ENCODE data around the gene MLLT1. TPM values are rescaled to one million over a fixed set of nuclear protein-coding genes. Genes with fewer than 3 reads are reported as not detected.
A peak's percentile ranks its signal among the peaks of the same experiment; 100 is the strongest.

Gene MLLT1
- total and polyA plus RNA-seq, 2 donors (not counting 1 experiment from before 2014, with no cell fraction given) = 6.4 to 13.7 TPM

DNA sequence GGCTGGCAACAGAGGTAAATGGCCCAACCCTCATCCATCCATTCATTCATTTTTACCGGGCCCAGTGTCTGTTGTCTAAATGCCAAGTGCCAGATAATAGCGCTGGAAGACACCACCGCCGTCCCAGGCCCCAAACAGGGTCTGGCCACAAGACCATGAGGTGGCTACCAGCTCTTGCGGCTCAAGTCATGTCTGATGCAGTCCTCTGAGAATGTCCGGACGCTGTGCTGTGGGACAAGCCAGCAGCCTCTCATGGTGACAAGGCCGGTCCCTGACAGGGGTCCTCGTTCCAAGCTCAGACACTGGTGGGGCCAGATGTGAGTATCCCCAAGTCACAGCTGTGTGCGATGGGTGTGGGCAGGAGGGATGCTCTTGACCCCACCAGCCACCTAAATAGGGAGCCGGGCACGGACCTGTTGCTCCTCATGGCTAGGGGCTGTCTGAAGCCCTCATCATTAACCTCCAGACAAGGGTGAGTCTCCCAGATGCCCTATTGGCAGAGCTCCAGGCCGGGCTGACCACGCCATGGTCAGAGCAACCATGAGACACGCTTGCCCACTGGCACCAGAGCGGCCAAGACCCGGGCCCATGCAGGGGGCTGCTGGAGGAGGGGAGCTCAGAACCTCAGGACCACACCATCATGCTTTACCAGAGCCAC lies 58.4 kb downstream of the MLLT1 start:
- TF ChIP-seq EZH2 (IDR thresholded peaks at IDR 0.05; ENCODE audit: low read length, missing control alignments) = no peak
- TF ChIP-seq, protein P1, sequence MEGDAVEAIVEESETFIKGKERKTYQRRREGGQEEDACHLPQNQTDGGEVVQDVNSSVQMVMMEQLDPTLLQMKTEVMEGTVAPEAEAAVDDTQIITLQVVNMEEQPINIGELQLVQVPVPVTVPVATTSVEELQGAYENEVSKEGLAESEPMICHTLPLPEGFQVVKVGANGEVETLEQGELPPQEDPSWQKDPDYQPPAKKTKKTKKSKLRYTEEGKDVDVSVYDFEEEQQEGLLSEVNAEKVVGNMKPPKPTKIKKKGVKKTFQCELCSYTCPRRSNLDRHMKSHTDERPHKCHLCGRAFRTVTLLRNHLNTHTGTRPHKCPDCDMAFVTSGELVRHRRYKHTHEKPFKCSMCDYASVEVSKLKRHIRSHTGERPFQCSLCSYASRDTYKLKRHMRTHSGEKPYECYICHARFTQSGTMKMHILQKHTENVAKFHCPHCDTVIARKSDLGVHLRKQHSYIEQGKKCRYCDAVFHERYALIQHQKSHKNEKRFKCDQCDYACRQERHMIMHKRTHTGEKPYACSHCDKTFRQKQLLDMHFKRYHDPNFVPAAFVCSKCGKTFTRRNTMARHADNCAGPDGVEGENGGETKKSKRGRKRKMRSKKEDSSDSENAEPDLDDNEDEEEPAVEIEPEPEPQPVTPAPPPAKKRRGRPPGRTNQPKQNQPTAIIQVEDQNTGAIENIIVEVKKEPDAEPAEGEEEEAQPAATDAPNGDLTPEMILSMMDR (conservative IDR thresholded peaks at IDR 0.05 in 1 of 2, IDR thresholded peaks at IDR 0.05 in 1 of 2; ENCODE audit: low read depth in 1 of 2, low read length in 2 of 2) = no peak
- no peak overlapping the region for H3K4me2 ChIP-seq (ENCODE audit: extremely low read depth, insufficient read depth, low read length)
- no peaks in the 10 kb centered on the region for H3K9me3 ChIP-seq (ENCODE audit: control insufficient read depth, insufficient read depth, low read depth, low read length)
- H2AFZ ChIP-seq (ENCODE audit: low read length) = no peak overlapping the region
- H3K36me3 ChIP-seq (ENCODE audit: control insufficient read depth, insufficient read depth, low read length) = peaks cover 21% of the 10 kb centered on the region
- no peaks in the 10 kb centered on the region for H3K27me3 ChIP-seq (ENCODE audit: control insufficient read depth, insufficient read depth, low read length)
- no peak overlapping the region for H3K9ac ChIP-seq (ENCODE audit: insufficient read depth, low read length)
- H3K4me1 ChIP-seq (ENCODE audit: control insufficient read depth, extremely low read depth, insufficient read depth, low read length) = peaks cover 16% of the 10 kb centered on the region
- no peak overlapping the region for H3K27ac ChIP-seq (ENCODE audit: insufficient read depth, low read length)
- H3K4me3 ChIP-seq (replicated peaks in 1 of 4; ENCODE audit: control extremely low read depth in 1 of 4, insufficient read depth in 1 of 4, low read depth in 3 of 4, low read length in 4 of 4) = no peak overlapping the region
- no peak for DNase-seq (ENCODE audit: low read depth in 2 of 2)
- no peaks in the 10 kb centered on the region for H3K79me2 ChIP-seq (ENCODE audit: control insufficient read depth, insufficient read depth, low read length)
- no peaks in the 10 kb centered on the region for H4K20me1 ChIP-seq (ENCODE audit: control insufficient read depth, extremely low read depth, insufficient read depth, low read length)

DNA sequence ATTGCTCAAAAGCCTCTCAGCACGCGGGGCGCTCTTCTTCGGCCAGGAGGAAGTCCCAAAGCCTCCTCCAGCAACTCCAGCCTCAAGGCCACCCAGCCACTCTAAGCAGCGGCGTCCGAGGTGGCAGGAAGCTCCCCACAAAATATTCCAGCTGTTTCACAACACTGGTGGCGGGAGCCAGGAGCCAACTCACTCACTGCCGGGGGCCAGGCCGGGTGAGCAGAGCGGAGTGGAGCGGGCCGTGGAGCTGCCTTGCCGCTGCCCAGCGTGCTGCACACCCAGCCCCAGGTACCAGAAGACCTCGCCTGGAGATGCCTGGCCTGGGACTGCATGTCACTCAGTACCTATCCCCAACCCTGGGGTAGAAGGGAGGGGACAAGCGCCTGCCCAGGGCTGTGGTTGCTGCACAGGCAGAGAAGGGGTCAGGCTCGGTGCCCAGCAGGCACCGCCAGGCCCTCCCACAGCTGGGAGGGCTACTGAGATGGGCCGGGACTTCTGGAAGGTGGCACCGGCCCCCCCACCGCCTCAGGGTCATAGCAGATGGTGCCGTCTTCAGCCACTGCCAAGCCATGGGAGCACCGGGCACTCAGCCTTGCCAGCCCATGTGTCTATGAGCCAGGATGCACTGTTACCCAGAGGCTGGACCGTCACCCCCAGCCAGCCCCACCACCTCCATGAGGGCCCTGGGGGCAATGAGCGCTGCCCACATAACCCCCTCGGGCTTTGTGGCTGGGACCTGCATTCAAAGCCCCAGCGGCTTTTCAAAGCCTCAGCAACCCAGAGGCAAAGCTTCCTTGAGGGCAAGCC lies 59.2 kb downstream of the MLLT1 start:
- Histone ChIP-seq H3K27me3 (ENCODE audit: control insufficient read depth, insufficient read depth, low read length) (no peaks in the 10 kb centered on the region), H2AFZ (ENCODE audit: low read length) (no peak overlapping the region), H3K4me2 (ENCODE audit: extremely low read depth, insufficient read depth, low read length) (no peak overlapping the region), H3K4me3 (replicated peaks in 1 of 4; ENCODE audit: control extremely low read depth in 1 of 4, insufficient read depth in 1 of 4, low read depth in 3 of 4, low read length in 4 of 4) (no peak overlapping the region), H3K27ac (ENCODE audit: insufficient read depth, low read length) (peak overlapping the region; percentile 15), H4K20me1 (ENCODE audit: control insufficient read depth, extremely low read depth, insufficient read depth, low read length) (no peaks in the 10 kb centered on the region), H3K4me1 (ENCODE audit: control insufficient read depth, extremely low read depth, insufficient read depth, low read length) (peaks cover 16% of the 10 kb centered on the region), H3K9ac (ENCODE audit: insufficient read depth, low read length) (no peak overlapping the region), H3K36me3 (ENCODE audit: control insufficient read depth, insufficient read depth, low read length) (peaks cover 17% of the 10 kb centered on the region), H3K9me3 (ENCODE audit: control insufficient read depth, insufficient read depth, low read depth, low read length) (no peaks in the 10 kb centered on the region), H3K79me2 (ENCODE audit: control insufficient read depth, insufficient read depth, low read length) (no peaks in the 10 kb centered on the region)
- peak in 1 of 2 donors; percentile 72 for DNase-seq (ENCODE audit: low read depth in 2 of 2)
- no peak for TF ChIP-seq EZH2 (IDR thresholded peaks at IDR 0.05; ENCODE audit: low read length, missing control alignments)
- TF ChIP-seq, protein P1 (conservative IDR thresholded peaks at IDR 0.05 in 1 of 2, IDR thresholded peaks at IDR 0.05 in 1 of 2; ENCODE audit: low read depth in 1 of 2, low read length in 2 of 2) = no peak

DNA sequence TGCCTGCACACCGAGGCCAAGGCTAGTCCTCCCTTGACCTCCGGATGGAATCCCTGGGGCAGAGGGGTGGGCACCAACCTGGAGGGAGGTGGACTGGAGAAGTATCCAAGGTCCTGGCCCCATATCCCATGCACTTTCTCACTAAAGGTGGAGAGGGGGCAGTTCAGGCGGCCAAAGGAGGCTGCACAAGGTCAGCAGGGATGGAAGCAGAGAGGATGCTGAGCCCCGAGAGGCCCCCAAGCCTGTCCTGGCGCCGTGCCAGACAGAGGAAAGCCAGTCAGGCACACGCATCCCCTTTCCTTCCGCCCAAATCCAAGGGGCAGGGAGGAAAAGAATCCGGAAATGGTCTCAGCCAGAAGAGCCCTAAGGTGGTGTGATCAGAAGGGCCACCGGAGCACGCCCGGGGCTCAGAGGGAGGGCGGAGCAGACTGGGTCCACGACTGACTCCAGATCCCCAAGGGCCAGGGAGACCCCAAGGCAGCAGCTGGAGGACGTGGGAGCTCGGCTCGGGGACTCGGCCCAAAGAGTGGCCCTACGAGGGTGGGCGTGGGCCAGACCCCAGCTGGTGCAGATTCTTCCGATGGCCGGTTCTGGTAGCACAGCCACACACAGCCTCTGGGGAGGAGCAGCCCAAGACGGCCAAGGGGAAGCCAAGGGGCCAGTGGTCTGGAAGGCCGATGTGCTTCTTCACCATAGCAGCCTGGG lies 60.0 kb downstream of the MLLT1 start:
- Histone ChIP-seq H3K27me3 (ENCODE audit: control insufficient read depth, insufficient read depth, low read length) (no peaks in the 10 kb centered on the region), H3K79me2 (ENCODE audit: control insufficient read depth, insufficient read depth, low read length) (no peaks in the 10 kb centered on the region), H3K9ac (ENCODE audit: insufficient read depth, low read length) (no peak overlapping the region), H3K4me1 (ENCODE audit: control insufficient read depth, extremely low read depth, insufficient read depth, low read length) (peaks cover 16% of the 10 kb centered on the region), H2AFZ (ENCODE audit: low read length) (no peak overlapping the region), H4K20me1 (ENCODE audit: control insufficient read depth, extremely low read depth, insufficient read depth, low read length) (no peaks in the 10 kb centered on the region), H3K4me3 (replicated peaks in 1 of 4; ENCODE audit: control extremely low read depth in 1 of 4, insufficient read depth in 1 of 4, low read depth in 3 of 4, low read length in 4 of 4) (no peak overlapping the region), H3K27ac (ENCODE audit: insufficient read depth, low read length) (peak overlapping the region; percentile 15), H3K36me3 (ENCODE audit: control insufficient read depth, insufficient read depth, low read length) (peaks cover 16% of the 10 kb centered on the region), H3K9me3 (ENCODE audit: control insufficient read depth, insufficient read depth, low read depth, low read length) (no peaks in the 10 kb centered on the region), H3K4me2 (ENCODE audit: extremely low read depth, insufficient read depth, low read length) (no peak overlapping the region)
- TF ChIP-seq, protein P1 (conservative IDR thresholded peaks at IDR 0.05 in 1 of 2, IDR thresholded peaks at IDR 0.05 in 1 of 2; ENCODE audit: low read depth in 1 of 2, low read length in 2 of 2) = no peak
- TF ChIP-seq EZH2 (IDR thresholded peaks at IDR 0.05; ENCODE audit: low read length, missing control alignments) = no peak
- DNase-seq (ENCODE audit: low read depth in 2 of 2) = no peak

Measured in fibroblast of lung (primary cell).